HepG2 (cell line): Measurements from ENCODE around the gene GGNBP2. TPM values are rescaled to one million over a fixed set of nuclear protein-coding genes. Genes with fewer than 3 reads are reported as not detected.

Source experiments
- ARID5B ChIP-seq: IDR thresholded peaks from 2 replicates; pipeline ENCODE4 v1.4.0; 2020; ENCODE audit warnings: mild to moderate bottlenecking, missing genetic modification reagents
- ARNTL ChIP-seq: sonication (generic); formaldehyde crosslinking; IDR thresholded peaks from 2 replicates; pipeline ENCODE4 v1.4.0; 2020; ENCODE audit warnings: mild to moderate bottlenecking, missing genetic modification reagents
- GABPA ChIP-seq, 2 experiments: IDR thresholded peaks; 2 replicates each; pipeline ENCODE4 v1.6.1; 2011 to 2016; ENCODE audit warnings: low read depth in 2 of 2, low read length in 1 of 2, missing biosample characterization in 1 of 2, missing genetic modification characterization in 1 of 2
- MEIS1 ChIP-seq: sonication (generic); formaldehyde crosslinking; IDR thresholded peaks from 2 replicates; pipeline ENCODE4 v1.9.0; 2021; ENCODE audit warnings: mild to moderate bottlenecking, missing genetic modification reagents, moderate library complexity, borderline replicate concordance
- SRSF9 ChIP-seq: fragments of 200-400 bp; formaldehyde crosslinking; IDR thresholded peaks from 2 replicates; pipeline ENCODE4 v1.6.1; 2018; ENCODE audit warnings: borderline replicate concordance, mild to moderate bottlenecking, low read depth, low read length; ENCODE audit not compliant: insufficient read depth, poor library complexity, severe bottlenecking
- STAG1 ChIP-seq: sonication (generic); formaldehyde crosslinking; IDR thresholded peaks from 2 replicates; pipeline ENCODE4 v1.4.0; 2020; ENCODE audit warnings: missing genetic modification reagents
- TCF12 ChIP-seq, 2 experiments: fragments of 450-650 bp in 1 of 2; sonication (generic) in 1 of 2; formaldehyde crosslinking in 1 of 2; IDR thresholded peaks; 2 replicates each; pipeline versions ENCODE4 v1.6.1 to v1.8.0; 2017 to 2022; ENCODE audit warnings: antibody characterized with exemption in 1 of 2, mild to moderate bottlenecking in 1 of 2, missing genetic modification reagents in 1 of 2, moderate library complexity in 1 of 2
- ZBTB43 ChIP-seq: sonication (generic); formaldehyde crosslinking; conservative IDR thresholded peaks from 2 replicates; pipeline ENCODE4 v1.4.0; 2020; ENCODE audit warnings: missing genetic modification reagents
- ZBTB7A ChIP-seq: sonication (generic); formaldehyde crosslinking; IDR thresholded peaks from 2 replicates; pipeline ENCODE4 v1.8.0; 2022; ENCODE audit warnings: mild to moderate bottlenecking, missing genetic modification reagents
- ZFP82 ChIP-seq: sonication (generic); formaldehyde crosslinking; IDR thresholded peaks from 2 replicates; pipeline ENCODE4 v1.5.1; 2020; ENCODE audit warnings: mild to moderate bottlenecking, missing genetic modification reagents, borderline replicate concordance
- ZNF34 ChIP-seq: sonication (generic); formaldehyde crosslinking; IDR thresholded peaks from 2 replicates; pipeline ENCODE4 v1.4.0; 2020; ENCODE audit warnings: mild to moderate bottlenecking, missing genetic modification reagents, borderline replicate concordance
- ZNF589 ChIP-seq: sonication (generic); formaldehyde crosslinking; conservative IDR thresholded peaks from 2 replicates; pipeline ENCODE4 v1.8.0; 2022; ENCODE audit warnings: mild to moderate bottlenecking, moderate library complexity, missing genetic modification reagents
- ZNF609 ChIP-seq: sonication (generic); formaldehyde crosslinking; IDR thresholded peaks from 2 replicates; pipeline ENCODE4 v1.4.0; 2020; ENCODE audit warnings: mild to moderate bottlenecking, missing genetic modification reagents, borderline replicate concordance
- ZNF678 ChIP-seq: sonication (generic); formaldehyde crosslinking; IDR thresholded peaks from 2 replicates; pipeline ENCODE4 v1.4.0; 2020; ENCODE audit warnings: mild to moderate bottlenecking, missing genetic modification reagents
- ZNF7 ChIP-seq: IDR thresholded peaks from 2 replicates; pipeline ENCODE4 v1.6.1; 2016; ENCODE audit warnings: missing biosample characterization, missing genetic modification reagents
- polyA plus RNA-seq, 8 experiments: library from polyadenylated mRNA; depleted of rRNA in 3 of 8; stranded (reverse) in 7 of 8; unstranded in 1 of 8; fragments of >200 nt; fragmentation: Illumina TruSeq in 4 of 8; extraction: Trizol in 4 of 8; gene quantifications; 2 replicates each; pipeline versions ENCODE4 v1.2.1 to v1.2.3, GENCODE V29; 2011 to 2016; ENCODE audit warnings: low read depth in 4 of 8, missing spikeins in 1 of 8, mixed read lengths in 1 of 8; ENCODE audit not compliant: insufficient read depth in 1 of 8
- total RNA-seq, 5 experiments: library from RNA; depleted of rRNA; stranded (reverse); fragments of >200 nt; fragmentation: Illumina TruSeq; extraction: Trizol; gene quantifications; 2 replicates each; pipeline ENCODE4 v1.2.3, GENCODE V29; 2016; ENCODE audit warnings: low read depth in 1 of 5
- TF ChIP-seq, protein P1 (sequence below): sonication (generic); formaldehyde crosslinking; IDR thresholded peaks from 2 replicates; pipeline ENCODE4 v1.5.0; 2020; ENCODE audit warnings: missing genetic modification reagents

The GGNBP2 gene
- total and polyA plus RNA-seq, 2 of the 13 experiments (the other 11 are each of a cell fraction or from before 2014, with no cell fraction given) = 53.3 to 84.2 TPM

DNA sequence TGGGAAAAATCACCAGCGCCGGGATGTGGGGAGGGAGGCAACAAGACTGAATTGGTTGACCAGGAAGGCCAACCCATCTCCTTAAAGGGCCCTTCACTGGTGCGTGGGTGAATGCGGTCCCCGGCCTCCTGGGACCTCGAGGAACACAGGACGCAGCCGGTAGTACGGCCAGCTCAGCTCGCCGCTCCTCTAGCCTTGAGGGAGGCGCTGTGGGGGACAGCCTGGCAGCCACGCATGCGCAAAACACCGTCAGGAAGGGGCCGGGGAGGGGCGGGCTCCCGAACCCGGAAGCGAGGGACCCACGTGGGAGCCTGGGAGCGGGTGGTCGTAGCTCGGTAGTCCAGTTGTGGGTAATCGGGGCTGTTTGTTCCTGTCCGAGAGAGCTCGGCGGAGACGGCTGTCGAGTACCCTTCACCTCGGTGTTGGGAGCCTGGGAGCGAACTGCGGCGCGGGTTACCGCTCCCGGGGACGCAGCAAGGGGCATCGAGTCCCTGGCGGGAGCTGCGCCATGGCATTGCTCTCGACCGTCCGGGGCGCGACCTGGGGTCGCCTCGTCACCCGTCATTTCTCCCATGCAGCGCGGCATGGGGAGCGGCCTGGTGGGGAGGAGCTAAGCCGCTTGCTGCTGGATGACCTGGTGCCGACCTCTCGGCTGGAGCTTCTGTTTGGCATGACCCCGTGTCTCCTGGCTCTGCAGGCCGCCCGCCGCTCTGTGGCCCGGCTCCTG is 56.7 kb downstream of the GGNBP2 start, which contains the start of gene MRM1 (continued):
- no peak; the same call in 1 of the 2 replicates for TF ChIP-seq ZBTB43 (CRISPR knock-in tag)
- no peak for TF ChIP-seq TCF12 (IDR thresholded peaks at IDR 0.05)
- TF ChIP-seq TCF12 (CRISPR knock-in tag; IDR thresholded peaks at IDR 0.05) = 0 out of 2 replicates have a peak, but pooled peaks have one; percentile 36
- no peak for TF ChIP-seq SRSF9
- TF ChIP-seq STAG1 (CRISPR knock-in tag) = peak; percentile 7; the same call in 1 of the 2 replicates
- TF ChIP-seq ARNTL (CRISPR knock-in tag) = peak; percentile 58
- no peak; the same call in none of the 2 replicates for TF ChIP-seq ZBTB7A
- 0 out of 2 replicates have a peak, but pooled peaks have one; percentile 38 for TF ChIP-seq ZNF589 (CRISPR knock-in tag)
- TF ChIP-seq, protein P1, sequence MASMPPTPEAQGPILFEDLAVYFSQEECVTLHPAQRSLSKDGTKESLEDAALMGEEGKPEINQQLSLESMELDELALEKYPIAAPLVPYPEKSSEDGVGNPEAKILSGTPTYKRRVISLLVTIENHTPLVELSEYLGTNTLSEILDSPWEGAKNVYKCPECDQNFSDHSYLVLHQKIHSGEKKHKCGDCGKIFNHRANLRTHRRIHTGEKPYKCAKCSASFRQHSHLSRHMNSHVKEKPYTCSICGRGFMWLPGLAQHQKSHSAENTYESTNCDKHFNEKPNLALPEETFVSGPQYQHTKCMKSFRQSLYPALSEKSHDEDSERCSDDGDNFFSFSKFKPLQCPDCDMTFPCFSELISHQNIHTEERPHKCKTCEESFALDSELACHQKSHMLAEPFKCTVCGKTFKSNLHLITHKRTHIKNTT (CRISPR knock-in tag) = no peak
- TF ChIP-seq ZNF609 (CRISPR knock-in tag) = peak; percentile 37
- TF ChIP-seq GABPA (IDR thresholded peaks at IDR 0.05; ENCODE audit: low read depth, low read length) = peak; percentile 57
- TF ChIP-seq GABPA (CRISPR knock-in tag; IDR thresholded peaks at IDR 0.05; ENCODE audit: low read depth) = peak; percentile 85
- peak; percentile 74; the same call in 1 of the 2 replicates for TF ChIP-seq MEIS1 (CRISPR knock-in tag)
- TF ChIP-seq ZFP82 (CRISPR knock-in tag) = no peak
- no peak for TF ChIP-seq ZNF678 (CRISPR knock-in tag)
- TF ChIP-seq ARID5B (CRISPR knock-in tag) = no peak; the same call in none of the 2 replicates
- no peak for TF ChIP-seq ZNF34 (CRISPR knock-in tag)
- no peak for TF ChIP-seq ZNF7 (CRISPR knock-in tag)
